GM18867 (cell line): Measurements from ENCODE around the gene ITPKC.

Experiments used
- ATAC-seq: cut with Tn5 transposase; IDR thresholded peaks from one replicate; pipeline ENCODE4 v1.9.1; 2021; ENCODE audit warnings: mild to moderate bottlenecking, moderate library complexity; ENCODE audit not compliant: unreplicated experiment

Gene ITPKC

GRCh38 chr19:40690050-40690692 lies 26.7 kb upstream of the ITPKC start, which contains the start of gene NUMBL:
NUMBL (minus strand) TSS chr19:40690651; CDS start chr19:40690483, 168 bp downstream.
- ATAC-seq, result no peak

- ATAC-seq, result peak; percentile 54
Measured at GRCh38 chr19:40690693-40691420, 26.1 kb upstream of the ITPKC start.

GRCh38 chr19:40691421-40692211 lies 25.3 kb upstream of the ITPKC start:
- no peak for ATAC-seq

GRCh38 chr19:40692212-40692551 lies 24.7 kb upstream of the ITPKC start:
- ATAC-seq, result no peak

GRCh38 chr19:40693150-40693788 lies 23.6 kb upstream of the ITPKC start:
- ATAC-seq, result no peak

- no peak for ATAC-seq
Measured at GRCh38 chr19:40693896-40694295, 23.0 kb upstream of the ITPKC start.

- ATAC-seq, result no peak
Measured at GRCh38 chr19:40695881-40696280, 21.0 kb upstream of the ITPKC start.

GRCh38 chr19:40697007-40697406 lies 19.9 kb upstream of the ITPKC start:
- ATAC-seq, result no peak

GRCh38 chr19:40700083-40700482 lies 16.8 kb upstream of the ITPKC start:
- ATAC-seq, result no peak

- ATAC-seq, result no peak
Measured at GRCh38 chr19:40701758-40702157, 15.2 kb upstream of the ITPKC start.

- ATAC-seq, result no peak
Measured at GRCh38 chr19:40702337-40703012, 14.4 kb upstream of the ITPKC start.

GRCh38 chr19:40703029-40703755 lies 13.7 kb upstream of the ITPKC start:
- ATAC-seq, result no peak

GRCh38 chr19:40704491-40705361 lies 12.2 kb upstream of the ITPKC start:
- no peak for ATAC-seq

- no peak for ATAC-seq
Measured at GRCh38 chr19:40705362-40705651, 11.6 kb upstream of the ITPKC start.

GRCh38 chr19:40705950-40706619 lies 10.8 kb upstream of the ITPKC start:
- no peak for ATAC-seq

- ATAC-seq, result no peak
Measured at GRCh38 chr19:40707615-40708014, 9.3 kb upstream of the ITPKC start.

- ATAC-seq, result no peak
Measured at GRCh38 chr19:40709817-40710216, 7.1 kb upstream of the ITPKC start.

GRCh38 chr19:40713939-40714338 lies 3.0 kb upstream of the ITPKC start:
- no peak for ATAC-seq
